Measurements from ENCODE around the gene ANAPC1. TPM values are rescaled to one million over a fixed set of nuclear protein-coding genes. Genes with fewer than 3 reads are reported as not detected.
"Not testable (repeated sequence)": the region's sequence is repeated elsewhere in the genome, so short reads cannot be mapped to it uniquely, and the experiment has no call there.

The ANAPC1 gene
- total and polyA plus RNA-seq, 10 of the 15 experiments (the other 5 are each of a cell fraction or from before 2014, with no cell fraction given) = 10.0 to 108 (median 53.6) TPM

DNA sequence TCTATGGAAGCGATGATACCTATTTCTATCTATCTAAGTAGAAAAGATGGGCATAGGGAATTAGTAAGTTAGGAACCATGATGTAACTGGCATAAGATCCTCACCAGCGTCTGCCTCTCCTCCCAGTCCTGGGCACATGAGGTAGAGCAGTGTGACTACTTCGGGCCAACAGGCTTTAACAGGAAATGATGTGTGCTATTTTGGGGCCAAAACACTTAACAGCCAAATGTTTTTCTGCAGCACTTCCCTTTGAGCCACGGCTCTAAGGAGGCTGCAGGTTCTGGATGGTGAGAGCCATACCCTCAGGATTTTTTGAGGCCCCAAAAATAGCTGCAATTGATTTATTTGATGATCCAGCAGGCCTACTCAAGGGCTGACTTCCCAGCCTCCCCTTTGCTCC is 116.9 kb downstream of the ANAPC1 start:
- H3K4me3 ChIP-seq; in situ Hi-C loops (cut with MboI); H3K27ac ChIP-seq (ENCODE audit: control insufficient read depth, insufficient read depth); H3K4me2 ChIP-seq (ENCODE audit: control insufficient read depth, insufficient read depth); H4K20me1 ChIP-seq (ENCODE audit: control insufficient read depth, insufficient read depth); SMC1A ChIA-PET (ENCODE audit: uncharacterized antibody, unreplicated experiment); H3K27me3 ChIP-seq (replicated peaks in 1 of 2; ENCODE audit: control insufficient read depth in 2 of 2, insufficient read depth in 2 of 2, low read length in 1 of 2); FAIRE-seq; DNase-seq (ENCODE audit: low read depth, low spot score); CTCF ChIA-PET; H3K79me2 ChIP-seq (ENCODE audit: control insufficient read depth, insufficient read depth, low read length); BruUV-seq (replicated peaks); POLR2A ChIA-PET; H3K9me3 ChIP-seq (replicated peaks; ENCODE audit: control insufficient read depth, insufficient read depth, low read length); H3K4me1 ChIP-seq (ENCODE audit: control insufficient read depth, insufficient read depth, low read length); H2AFZ ChIP-seq (ENCODE audit: control insufficient read depth, low read depth, low read length); RAD21 ChIA-PET (ENCODE audit: unreplicated experiment); H3K9ac ChIP-seq (ENCODE audit: control insufficient read depth, insufficient read depth, low read length); intact Hi-C loops (cut with micrococcal nuclease; ENCODE audit: unreplicated experiment); H3K36me3 ChIP-seq (ENCODE audit: control insufficient read depth in 2 of 2, insufficient read depth in 2 of 2, low read length in 1 of 2); ATAC-seq: not testable (repeated sequence)
- 25% methylated on average over 3 of the region's 4 CpGs for WGBS (ENCODE audit: insufficient coverage, insufficient replicate concordance, low lambda C conversion rate, missing lambda C conversion rate)

DNA sequence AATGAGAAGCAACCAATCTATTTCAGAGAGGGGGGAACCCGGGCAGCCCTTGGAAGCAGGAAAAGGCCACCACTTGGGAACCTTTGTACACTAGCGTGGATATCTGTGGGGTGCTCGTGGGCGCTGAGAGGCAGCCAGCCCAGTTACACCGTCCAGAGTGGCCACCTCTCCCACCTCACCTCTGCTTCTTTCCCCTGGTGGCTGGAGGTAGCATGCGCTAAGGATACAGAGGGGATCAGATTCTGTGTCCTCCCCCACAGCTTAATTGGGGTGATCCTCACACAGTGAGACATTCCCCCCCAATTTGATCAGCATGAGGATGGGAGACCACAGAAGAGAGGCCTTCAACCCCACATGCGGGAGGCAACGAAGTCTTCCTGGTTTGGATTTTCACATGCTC is 117.7 kb downstream of the ANAPC1 start:
- POLR2A ChIA-PET; ATAC-seq; H3K79me2 ChIP-seq (ENCODE audit: control insufficient read depth, insufficient read depth, low read length); H3K4me1 ChIP-seq (ENCODE audit: control insufficient read depth, insufficient read depth, low read length); SMC1A ChIA-PET (ENCODE audit: uncharacterized antibody, unreplicated experiment); H3K4me2 ChIP-seq (ENCODE audit: control insufficient read depth, insufficient read depth); FAIRE-seq; in situ Hi-C loops (cut with MboI); H3K9ac ChIP-seq (ENCODE audit: control insufficient read depth, insufficient read depth, low read length); H3K9me3 ChIP-seq (replicated peaks; ENCODE audit: control insufficient read depth, insufficient read depth, low read length); H3K27ac ChIP-seq (ENCODE audit: control insufficient read depth, insufficient read depth); intact Hi-C loops (cut with micrococcal nuclease; ENCODE audit: unreplicated experiment); H4K20me1 ChIP-seq (ENCODE audit: control insufficient read depth, insufficient read depth); RAD21 ChIA-PET (ENCODE audit: unreplicated experiment); H3K4me3 ChIP-seq; DNase-seq (ENCODE audit: low read depth, low spot score); CTCF ChIA-PET; BruUV-seq (replicated peaks); H2AFZ ChIP-seq (ENCODE audit: control insufficient read depth, low read depth, low read length); H3K36me3 ChIP-seq (ENCODE audit: control insufficient read depth in 2 of 2, insufficient read depth in 2 of 2, low read length in 1 of 2); H3K27me3 ChIP-seq (replicated peaks in 1 of 2; ENCODE audit: control insufficient read depth in 2 of 2, insufficient read depth in 2 of 2, low read length in 1 of 2): not testable (repeated sequence)
- WGBS (ENCODE audit: insufficient coverage, insufficient replicate concordance, low lambda C conversion rate, missing lambda C conversion rate) = 94% methylated on average over 3 of the region's 8 CpGs

DNA sequence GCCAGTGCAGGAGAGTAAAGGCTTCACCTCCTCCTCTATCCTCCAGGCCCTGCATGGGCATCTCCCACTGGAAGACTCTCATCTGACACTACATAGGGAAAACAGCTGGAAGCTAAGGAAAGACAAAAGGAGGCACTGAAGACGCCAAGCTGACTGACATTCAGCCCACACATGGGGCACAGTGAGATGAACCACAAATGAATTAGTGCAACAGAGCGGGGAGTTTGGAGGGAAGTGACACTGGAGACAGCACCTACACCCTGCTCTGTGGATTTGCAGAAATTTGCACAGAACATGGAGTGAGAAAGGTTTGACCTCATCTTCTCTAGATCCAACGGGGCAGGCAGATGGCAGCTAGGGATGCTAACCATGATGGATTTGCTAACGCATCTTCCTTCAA is 119.8 kb downstream of the ANAPC1 start:
- H3K27ac ChIP-seq (ENCODE audit: control insufficient read depth, insufficient read depth); DNase-seq (ENCODE audit: low read depth, low spot score); H3K9me3 ChIP-seq (replicated peaks; ENCODE audit: control insufficient read depth, insufficient read depth, low read length); POLR2A ChIA-PET; H3K36me3 ChIP-seq (ENCODE audit: control insufficient read depth in 2 of 2, insufficient read depth in 2 of 2, low read length in 1 of 2); H3K27me3 ChIP-seq (replicated peaks in 1 of 2; ENCODE audit: control insufficient read depth in 2 of 2, insufficient read depth in 2 of 2, low read length in 1 of 2); H3K79me2 ChIP-seq (ENCODE audit: control insufficient read depth, insufficient read depth, low read length); BruUV-seq (replicated peaks); CTCF ChIA-PET; in situ Hi-C loops (cut with MboI); intact Hi-C loops (cut with micrococcal nuclease; ENCODE audit: unreplicated experiment); H3K4me3 ChIP-seq; H3K4me1 ChIP-seq (ENCODE audit: control insufficient read depth, insufficient read depth, low read length); H3K4me2 ChIP-seq (ENCODE audit: control insufficient read depth, insufficient read depth); H3K9ac ChIP-seq (ENCODE audit: control insufficient read depth, insufficient read depth, low read length); H2AFZ ChIP-seq (ENCODE audit: control insufficient read depth, low read depth, low read length); H4K20me1 ChIP-seq (ENCODE audit: control insufficient read depth, insufficient read depth); FAIRE-seq; ATAC-seq; SMC1A ChIA-PET (ENCODE audit: uncharacterized antibody, unreplicated experiment); RAD21 ChIA-PET (ENCODE audit: unreplicated experiment): not testable (repeated sequence)
- WGBS (ENCODE audit: insufficient coverage, insufficient replicate concordance, low lambda C conversion rate, missing lambda C conversion rate) = 84% methylated on average over 4 of the region's 4 CpGs

DNA sequence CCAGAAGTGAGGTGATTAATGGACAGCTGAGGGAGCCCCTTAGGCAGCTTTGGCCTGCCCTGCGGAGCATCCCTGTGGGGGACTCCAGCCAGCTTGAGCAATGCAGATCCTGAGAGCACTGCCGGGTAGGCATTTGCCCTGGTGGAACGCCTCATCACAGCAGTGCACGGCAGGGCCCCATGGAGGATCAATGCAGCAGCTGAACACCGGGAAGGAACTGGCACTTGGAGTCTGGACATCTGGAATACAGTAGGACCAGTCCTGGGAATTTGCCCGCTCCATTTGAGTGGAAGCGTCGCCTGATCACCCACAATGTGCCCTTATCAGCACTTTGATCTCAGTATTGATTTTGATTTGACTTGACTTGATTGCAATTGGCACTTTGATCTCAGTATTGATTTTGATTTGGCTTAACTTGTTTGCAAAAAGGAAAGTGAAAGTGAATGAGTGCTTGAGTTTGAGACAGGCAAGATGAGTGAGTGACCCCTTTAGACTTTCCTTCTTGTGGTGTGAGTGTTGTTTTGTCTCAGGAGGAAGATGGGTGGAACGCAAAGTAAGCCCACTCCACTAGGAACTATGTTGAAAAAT is 123.2 kb downstream of the ANAPC1 start:
- H4K20me1 ChIP-seq (ENCODE audit: control insufficient read depth, insufficient read depth); H3K4me2 ChIP-seq (ENCODE audit: control insufficient read depth, insufficient read depth); RAD21 ChIA-PET (ENCODE audit: unreplicated experiment); SMC1A ChIA-PET (ENCODE audit: uncharacterized antibody, unreplicated experiment); H3K9ac ChIP-seq (ENCODE audit: control insufficient read depth, insufficient read depth, low read length); intact Hi-C loops (cut with micrococcal nuclease; ENCODE audit: unreplicated experiment); H3K9me3 ChIP-seq (replicated peaks; ENCODE audit: control insufficient read depth, insufficient read depth, low read length); H3K4me3 ChIP-seq; POLR2A ChIA-PET; BruUV-seq (replicated peaks); H3K27ac ChIP-seq (ENCODE audit: control insufficient read depth, insufficient read depth); H3K27me3 ChIP-seq (replicated peaks in 1 of 2; ENCODE audit: control insufficient read depth in 2 of 2, insufficient read depth in 2 of 2, low read length in 1 of 2); H3K36me3 ChIP-seq (ENCODE audit: control insufficient read depth in 2 of 2, insufficient read depth in 2 of 2, low read length in 1 of 2); H3K79me2 ChIP-seq (ENCODE audit: control insufficient read depth, insufficient read depth, low read length); in situ Hi-C loops (cut with MboI); FAIRE-seq; H2AFZ ChIP-seq (ENCODE audit: control insufficient read depth, low read depth, low read length); DNase-seq (ENCODE audit: low read depth, low spot score); CTCF ChIA-PET; ATAC-seq; H3K4me1 ChIP-seq (ENCODE audit: control insufficient read depth, insufficient read depth, low read length): not testable (repeated sequence)
- 82% methylated on average over 7 of the region's 9 CpGs for WGBS (ENCODE audit: insufficient coverage, insufficient replicate concordance, low lambda C conversion rate, missing lambda C conversion rate)

Data from GM12878 (cell line).